DOHH2 (cell line): ENCODE measurements around the gene EPHB3.

Experiments
- CTCF ChIP-seq: fragments of 200-600 bp; sonication (generic); IDR thresholded peaks from one replicate; pipeline ENCODE4 v1.5.1; 2014; ENCODE audit warnings: antibody characterized with exemption, mild to moderate bottlenecking, low read depth, low read length; ENCODE audit not compliant: poor library complexity, severe bottlenecking
- EZH2phosphoT487 ChIP-seq: fragments of 200-600 bp; sonication (generic); IDR thresholded peaks from 2 replicates; pipeline ENCODE4 v1.6.1; 2017; ENCODE audit warnings: borderline replicate concordance, mild to moderate bottlenecking, antibody characterized with exemption, low read length, moderate library complexity, mixed read lengths

DNA sequence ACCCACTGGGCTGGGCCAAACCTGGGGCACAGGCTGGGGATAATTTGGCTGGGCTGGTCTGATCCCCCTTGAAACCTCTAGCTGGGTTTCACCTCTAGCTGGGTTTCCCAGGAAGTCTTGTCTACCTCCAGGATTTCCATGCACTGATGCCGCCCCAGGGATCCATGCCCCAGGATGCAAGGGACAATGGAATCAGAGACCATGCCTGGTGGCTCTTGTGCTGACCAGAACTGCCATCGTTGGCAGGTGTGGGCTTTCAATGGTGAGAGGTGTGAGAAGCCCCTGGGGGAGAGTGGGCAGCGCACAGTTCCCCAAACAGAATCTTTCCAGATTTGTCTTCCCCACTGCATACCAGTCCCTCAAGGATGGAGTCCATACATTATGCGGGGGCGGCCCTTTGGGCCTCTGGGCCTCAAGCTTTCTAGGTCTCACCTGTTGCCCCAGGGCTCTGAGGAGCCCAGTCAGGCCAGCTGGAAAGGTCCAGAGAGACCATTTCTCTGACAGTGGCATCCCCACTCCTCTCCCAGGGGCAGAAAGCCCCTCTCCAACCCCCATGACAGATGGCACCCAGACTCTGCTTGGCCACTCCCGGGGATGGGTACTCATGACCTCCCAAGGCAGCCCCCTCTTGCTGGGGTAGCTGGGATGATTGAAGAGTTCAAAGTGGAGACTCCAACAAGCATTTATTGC, 35.4 kb downstream of the EPHB3 start:
- no peak for TF ChIP-seq CTCF
- TF ChIP-seq EZH2phosphoT487 = no peak
